HAP-1 (cell line): ENCODE measurements around the gene KSR1.
A peak's percentile ranks its signal among the peaks of the same experiment; 100 is the strongest.

Experiments
- DNase-seq, 2 experiments: peaks; one replicate each; pipeline ENCODE4 v3.0.0-alpha.2; 2016 to 2020; ENCODE audit warnings: low spot score in 2 of 2
- H3K27me3 ChIP-seq: fragments of 250-450 bp; sonication (Bioruptor Pico); 2 replicates; pipeline ENCODE4 v1.5.1; 2020; ENCODE audit warnings: low read depth, mild to moderate bottlenecking, moderate library complexity
- H3K36me3 ChIP-seq: fragments of 250-450 bp; sonication (Bioruptor Pico); replicated peaks from 2 replicates; pipeline ENCODE4 v1.5.1; 2020; ENCODE audit warnings: mild to moderate bottlenecking
- H3K4me1 ChIP-seq: fragments of 250-450 bp; sonication (Bioruptor Pico); 2 replicates; pipeline ENCODE4 v1.5.1; 2020; ENCODE audit warnings: mild to moderate bottlenecking
- H3K4me3 ChIP-seq: fragments of 250-450 bp; sonication (Bioruptor Pico); 2 replicates; pipeline ENCODE4 v1.5.1; 2020; ENCODE audit warnings: mild to moderate bottlenecking, moderate library complexity
- H3K9me3 ChIP-seq: fragments of 250-450 bp; sonication (Bioruptor Pico); 2 replicates; pipeline ENCODE4 v1.5.1; 2020; ENCODE audit warnings: mild to moderate bottlenecking, moderate library complexity
- in situ Hi-C: fragments of 300-500 bp; cut with MboI; formaldehyde crosslinking; loops from 3 replicates; pipeline ENCODE4 v1.14.3; 2020; ENCODE audit warnings: low sequenced_read_pairs, inconsistent platforms, mixed read lengths

Gene KSR1

DNA sequence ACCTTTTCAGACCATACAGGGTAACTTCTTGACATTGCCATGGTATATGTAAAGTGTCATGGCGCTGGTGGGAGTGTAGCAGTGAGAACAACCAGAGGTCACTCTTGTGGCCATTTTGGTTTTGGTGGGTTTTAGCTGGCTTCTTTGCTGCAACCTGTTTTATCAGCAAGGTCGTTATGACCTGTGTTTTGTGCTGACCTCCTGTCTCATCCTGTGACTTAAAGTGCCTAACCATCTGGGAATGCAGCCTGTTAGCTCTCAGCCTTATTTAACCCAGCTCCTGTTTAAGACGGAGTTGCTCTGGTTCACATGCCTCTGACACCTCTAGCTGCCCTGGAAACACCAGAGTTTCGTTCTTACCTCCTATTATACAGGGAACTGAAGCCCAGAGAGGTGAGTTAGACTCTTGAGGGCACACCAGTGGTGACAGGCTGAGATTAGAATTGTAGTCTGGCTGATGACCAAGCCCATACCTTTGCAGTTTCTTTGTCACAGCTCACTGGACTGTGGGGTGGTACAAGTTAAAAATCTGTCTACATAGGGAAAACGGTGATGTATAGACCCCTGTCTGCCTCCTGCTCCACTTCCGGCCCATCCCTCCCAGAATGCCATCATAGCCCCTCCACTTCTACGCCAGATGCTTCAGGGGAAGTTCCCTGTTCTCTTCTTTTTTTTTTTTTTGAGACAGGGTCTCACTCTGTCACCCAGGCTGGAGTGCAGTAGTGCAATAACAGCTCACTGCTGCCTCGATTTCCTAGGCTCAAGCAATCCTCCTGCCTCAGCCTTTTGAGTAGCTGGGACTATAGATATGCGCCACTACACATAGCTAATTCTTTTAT lies 21.0 kb downstream of the KSR1 start:
- no peak for DNase-seq
- in situ Hi-C loops, result no loop called here
- H3K36me3 ChIP-seq, result no peaks in the 10 kb centered on the region
- H3K9me3 ChIP-seq, result no peaks in the 10 kb centered on the region
- H3K27me3 ChIP-seq, result no peaks in the 10 kb centered on the region
- peaks cover 17% of the 10 kb centered on the region for H3K4me1 ChIP-seq
- H3K4me3 ChIP-seq, result no peak overlapping the region

- no peaks in the 10 kb centered on the region for H3K9me3 ChIP-seq
- no peaks in the 10 kb centered on the region for H3K36me3 ChIP-seq
- H3K4me1 ChIP-seq, result peaks cover 17% of the 10 kb centered on the region
- H3K27me3 ChIP-seq, result no peaks in the 10 kb centered on the region
- no peak for DNase-seq
- in situ Hi-C loops, result no loop called here
- H3K4me3 ChIP-seq, result no peak overlapping the region
Measured at GRCh38 chr17:27477971-27478684, 21.9 kb downstream of the KSR1 start.

DNA sequence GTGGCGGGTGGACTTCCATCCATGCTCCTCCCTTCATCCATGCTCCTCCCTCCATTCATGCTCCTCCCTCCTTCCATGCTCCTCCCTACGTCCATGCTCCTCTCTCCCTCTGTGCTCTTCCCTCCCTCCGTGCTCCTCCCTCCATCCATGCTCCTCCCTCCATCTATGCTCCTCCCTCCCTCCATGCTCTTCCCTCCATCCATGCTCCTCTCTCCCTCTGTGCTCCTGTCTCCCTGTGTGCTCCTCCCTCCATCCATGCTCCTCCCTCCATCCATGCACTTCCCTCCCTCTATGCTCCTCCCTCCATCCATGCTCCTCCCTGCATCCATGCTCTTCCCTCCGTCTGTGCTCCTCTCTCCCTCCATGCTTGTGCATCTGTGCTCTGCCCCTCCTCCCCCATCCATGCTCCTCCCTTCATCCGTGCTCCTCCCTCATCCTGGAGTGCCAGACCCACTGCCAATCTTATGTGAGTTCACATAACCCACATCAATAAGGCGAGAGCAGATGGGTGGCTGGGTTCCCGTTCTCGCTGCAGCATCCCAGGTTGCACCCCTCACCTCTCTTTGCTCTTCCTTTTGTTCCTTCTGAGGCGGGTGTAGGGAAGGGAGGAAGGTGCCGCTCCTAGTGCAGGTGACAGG lies 22.8 kb downstream of the KSR1 start:
- in situ Hi-C loops, result no loop called here
- Histone ChIP-seq H3K27me3 (no peaks in the 10 kb centered on the region), H3K4me1 (peaks cover 17% of the 10 kb centered on the region), H3K4me3 (no peak overlapping the region), H3K36me3 (no peaks in the 10 kb centered on the region), H3K9me3 (no peaks in the 10 kb centered on the region)
- DNase-seq, result no peak

DNA sequence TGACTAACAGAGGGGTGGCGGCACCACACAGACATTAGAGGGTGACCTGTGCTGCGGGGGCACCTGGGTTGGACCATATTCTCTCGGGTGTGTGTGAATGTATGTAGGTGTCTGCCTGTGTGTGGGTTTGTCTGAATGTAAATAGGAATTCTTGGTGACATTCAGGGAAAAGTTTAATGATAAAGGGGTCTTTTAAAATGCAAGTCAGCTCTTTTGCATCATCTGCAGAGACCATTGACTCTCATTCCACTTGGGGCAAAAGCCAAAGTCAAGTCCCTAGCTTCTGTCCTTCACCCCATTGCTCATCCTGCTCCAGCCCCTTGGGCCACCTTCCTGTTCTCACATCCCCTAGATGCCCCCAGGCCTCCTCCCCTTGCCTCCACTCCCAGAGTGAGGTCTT lies 23.6 kb downstream of the KSR1 start:
- no peaks in the 10 kb centered on the region for H3K36me3 ChIP-seq
- DNase-seq, result no peak
- H3K4me1 ChIP-seq, result peaks cover 17% of the 10 kb centered on the region
- in situ Hi-C loops, result no loop called here
- H3K4me3 ChIP-seq, result no peak overlapping the region
- no peaks in the 10 kb centered on the region for H3K27me3 ChIP-seq
- H3K9me3 ChIP-seq, result no peaks in the 10 kb centered on the region

DNA sequence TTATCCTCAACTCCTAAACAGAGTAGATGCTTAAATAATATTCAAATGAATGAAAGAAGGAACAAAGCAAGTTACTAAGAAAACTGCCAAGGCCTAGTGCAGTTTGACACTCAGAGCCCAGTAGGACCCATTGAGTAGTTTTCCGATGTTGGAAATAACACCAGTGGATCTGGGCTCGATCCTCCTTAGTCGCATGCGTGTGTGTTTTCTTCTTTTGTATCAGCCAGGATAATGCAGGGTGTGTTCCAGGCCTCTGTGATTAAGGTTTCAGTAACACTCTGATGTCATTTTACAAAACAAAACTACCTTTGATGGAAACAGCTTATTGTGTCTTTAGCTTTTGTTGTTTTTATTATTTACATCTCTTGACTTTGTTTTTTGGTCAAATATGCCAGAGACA lies 24.5 kb downstream of the KSR1 start:
- Histone ChIP-seq H3K4me3 (no peak overlapping the region), H3K27me3 (no peaks in the 10 kb centered on the region), H3K36me3 (no peaks in the 10 kb centered on the region), H3K4me1 (peaks cover 17% of the 10 kb centered on the region), H3K9me3 (no peaks in the 10 kb centered on the region)
- DNase-seq, result peak in 1 of 2 experiments; percentile 6
- in situ Hi-C loops, result no loop called here

GRCh38 chr17:27481327-27481726 lies 25.1 kb downstream of the KSR1 start:
- no peaks in the 10 kb centered on the region for H3K36me3 ChIP-seq
- H3K4me1 ChIP-seq, result peaks cover 15% of the 10 kb centered on the region
- no peak overlapping the region for H3K4me3 ChIP-seq
- DNase-seq, result no peak
- in situ Hi-C loops, result no loop called here
- H3K9me3 ChIP-seq, result no peaks in the 10 kb centered on the region
- H3K27me3 ChIP-seq, result no peaks in the 10 kb centered on the region

GRCh38 chr17:27485125-27485524 lies 28.9 kb downstream of the KSR1 start:
- no peak for DNase-seq
- Histone ChIP-seq H3K4me3 (no peak overlapping the region), H3K36me3 (no peaks in the 10 kb centered on the region), H3K9me3 (no peaks in the 10 kb centered on the region), H3K4me1 (peaks cover 15% of the 10 kb centered on the region), H3K27me3 (no peaks in the 10 kb centered on the region)
- in situ Hi-C loops, result no loop called here

DNA sequence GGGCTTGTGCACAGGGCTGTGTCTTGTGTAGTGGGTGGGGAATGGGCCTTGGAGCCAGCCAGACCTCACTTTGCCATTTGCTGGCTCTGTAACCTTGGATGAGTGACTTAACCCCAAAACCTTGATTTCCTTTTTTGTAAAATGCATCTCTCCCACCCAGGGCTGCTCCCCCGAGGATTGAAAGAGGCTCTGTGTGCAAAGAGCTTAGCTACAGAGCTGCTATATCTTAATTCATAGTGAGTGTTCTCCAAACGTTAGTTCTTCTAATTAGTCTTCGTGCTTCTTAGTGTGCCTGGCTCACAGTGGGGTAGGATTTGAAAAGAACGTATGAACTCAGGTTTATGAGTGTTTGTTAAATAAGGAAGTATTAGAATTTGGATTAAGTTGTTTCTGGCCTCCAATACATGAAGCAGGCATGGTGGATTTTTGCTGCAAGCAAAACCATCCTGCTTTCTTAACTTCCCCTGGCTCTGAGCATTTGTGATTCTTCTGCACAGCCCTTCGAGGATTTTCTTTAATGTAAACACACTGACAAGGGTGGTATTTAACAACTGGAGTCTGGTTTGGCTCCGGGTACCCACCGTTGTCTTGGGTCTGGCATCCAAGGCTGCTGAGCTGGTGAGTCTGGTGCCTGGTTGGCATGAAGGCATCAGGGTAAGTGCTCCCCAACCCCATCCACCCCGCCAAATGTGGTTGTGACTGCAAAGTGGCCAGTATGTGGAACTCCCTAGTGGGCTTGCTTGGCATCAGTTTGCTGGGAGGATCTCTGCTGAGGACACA lies 29.7 kb downstream of the KSR1 start:
- peaks cover 18% of the 10 kb centered on the region for H3K4me1 ChIP-seq
- no peaks in the 10 kb centered on the region for H3K36me3 ChIP-seq
- DNase-seq, result no peak
- in situ Hi-C loops, result no loop called here
- H3K27me3 ChIP-seq, result no peaks in the 10 kb centered on the region
- no peak overlapping the region for H3K4me3 ChIP-seq
- H3K9me3 ChIP-seq, result no peaks in the 10 kb centered on the region

DNA sequence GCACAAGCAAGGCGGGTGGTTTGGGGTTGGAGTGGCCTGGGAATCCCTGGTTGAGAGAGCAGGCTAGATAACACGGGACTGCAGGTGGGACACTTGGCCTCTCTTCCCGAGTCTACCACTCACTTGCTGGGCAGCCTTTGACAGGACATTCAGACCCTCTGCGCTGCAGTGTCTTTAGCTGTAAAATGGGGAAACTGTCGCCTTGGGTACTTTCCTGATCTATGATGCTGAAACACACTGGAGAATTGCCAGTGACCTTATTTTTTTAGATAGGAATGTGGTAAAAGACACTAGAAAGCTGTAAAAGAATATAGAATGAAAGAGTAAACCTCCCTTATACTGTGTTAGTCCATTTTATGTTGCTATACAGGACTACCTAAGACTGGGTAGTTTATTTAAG lies 30.5 kb downstream of the KSR1 start:
- H3K4me1 ChIP-seq, result peaks cover 23% of the 10 kb centered on the region
- no peaks in the 10 kb centered on the region for H3K9me3 ChIP-seq
- no peak overlapping the region for H3K4me3 ChIP-seq
- no peaks in the 10 kb centered on the region for H3K36me3 ChIP-seq
- DNase-seq, result no peak
- in situ Hi-C loops, result no loop called here
- H3K27me3 ChIP-seq, result no peaks in the 10 kb centered on the region

DNA sequence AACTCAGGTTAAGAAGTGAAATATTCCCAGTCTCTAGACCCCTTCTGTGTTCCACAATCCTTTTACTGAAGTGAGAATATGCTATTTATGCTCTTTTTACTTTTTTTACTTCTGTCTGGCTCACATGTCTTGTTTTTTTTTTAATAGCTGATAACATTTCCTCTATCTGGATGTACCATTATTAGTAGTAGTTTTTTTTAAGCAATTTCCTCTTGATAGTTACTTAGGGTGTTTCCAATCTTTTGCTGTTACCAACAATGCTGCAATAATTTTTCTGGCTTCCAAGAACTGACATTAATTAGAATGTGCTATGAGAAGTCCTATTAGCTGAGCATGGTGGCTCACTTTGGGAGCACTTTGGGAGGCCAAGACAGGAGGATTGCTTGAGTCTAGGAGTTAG lies 32.0 kb downstream of the KSR1 start:
- in situ Hi-C loops, result no loop called here
- DNase-seq, result no peak
- peaks cover 29% of the 10 kb centered on the region for H3K4me1 ChIP-seq

GRCh38 chr17:27489045-27489715 lies 32.9 kb downstream of the KSR1 start:
- DNase-seq, result no peak
- Histone ChIP-seq H3K4me3 (no peak overlapping the region), H3K9me3 (no peaks in the 10 kb centered on the region), H3K27me3 (no peaks in the 10 kb centered on the region), H3K36me3 (no peaks in the 10 kb centered on the region), H3K4me1 (peaks cover 39% of the 10 kb centered on the region)
- in situ Hi-C loops, result no loop called here

More for the DNA sequence above, 32.0 kb downstream of the KSR1 start:
- no peak overlapping the region for H3K4me3 ChIP-seq
- H3K36me3 ChIP-seq, result no peaks in the 10 kb centered on the region
- H3K27me3 ChIP-seq, result no peaks in the 10 kb centered on the region
- no peaks in the 10 kb centered on the region for H3K9me3 ChIP-seq

GRCh38 chr17:27490391-27490790 lies 34.1 kb downstream of the KSR1 start:
- Histone ChIP-seq H3K4me3 (no peak overlapping the region), H3K4me1 (peaks cover 46% of the 10 kb centered on the region), H3K36me3 (no peaks in the 10 kb centered on the region), H3K27me3 (no peaks in the 10 kb centered on the region), H3K9me3 (no peaks in the 10 kb centered on the region)
- in situ Hi-C loops, result no loop called here
- no peak for DNase-seq

- H3K27me3 ChIP-seq, result no peaks in the 10 kb centered on the region
- H3K4me3 ChIP-seq, result no peak overlapping the region
- peaks cover 46% of the 10 kb centered on the region for H3K4me1 ChIP-seq
- no peaks in the 10 kb centered on the region for H3K9me3 ChIP-seq
- in situ Hi-C loops, result no loop called here
- no peaks in the 10 kb centered on the region for H3K36me3 ChIP-seq
- DNase-seq, result no peak
Measured at GRCh38 chr17:27491713-27492190, 35.5 kb downstream of the KSR1 start.
